Measurements from ENCODE around the gene ARHGAP8. TPM values are rescaled to one million over a fixed set of nuclear protein-coding genes. Genes with fewer than 3 reads are reported as not detected.
"Not testable (repeated sequence)": the region's sequence is repeated elsewhere in the genome, so short reads cannot be mapped to it uniquely, and the experiment has no call there.

Gene ARHGAP8
- total and polyA plus RNA-seq, 12 donors: 0.17 to 0.53 (median 0.33) TPM; not detected in 5

GRCh38 chr22:44741929-44742328, 10.4 kb upstream of the ARHGAP8 start:
- ATAC-seq: no peak
- no peaks in the 10 kb centered on the region for H3K36me3 ChIP-seq
- H3K4me3 ChIP-seq: no peak overlapping the region
- DNase-seq: no peak
- TF ChIP-seq, protein P1, sequence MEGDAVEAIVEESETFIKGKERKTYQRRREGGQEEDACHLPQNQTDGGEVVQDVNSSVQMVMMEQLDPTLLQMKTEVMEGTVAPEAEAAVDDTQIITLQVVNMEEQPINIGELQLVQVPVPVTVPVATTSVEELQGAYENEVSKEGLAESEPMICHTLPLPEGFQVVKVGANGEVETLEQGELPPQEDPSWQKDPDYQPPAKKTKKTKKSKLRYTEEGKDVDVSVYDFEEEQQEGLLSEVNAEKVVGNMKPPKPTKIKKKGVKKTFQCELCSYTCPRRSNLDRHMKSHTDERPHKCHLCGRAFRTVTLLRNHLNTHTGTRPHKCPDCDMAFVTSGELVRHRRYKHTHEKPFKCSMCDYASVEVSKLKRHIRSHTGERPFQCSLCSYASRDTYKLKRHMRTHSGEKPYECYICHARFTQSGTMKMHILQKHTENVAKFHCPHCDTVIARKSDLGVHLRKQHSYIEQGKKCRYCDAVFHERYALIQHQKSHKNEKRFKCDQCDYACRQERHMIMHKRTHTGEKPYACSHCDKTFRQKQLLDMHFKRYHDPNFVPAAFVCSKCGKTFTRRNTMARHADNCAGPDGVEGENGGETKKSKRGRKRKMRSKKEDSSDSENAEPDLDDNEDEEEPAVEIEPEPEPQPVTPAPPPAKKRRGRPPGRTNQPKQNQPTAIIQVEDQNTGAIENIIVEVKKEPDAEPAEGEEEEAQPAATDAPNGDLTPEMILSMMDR (IDR thresholded peaks at IDR 0.05): no peak
- H3K9me3 ChIP-seq: no peaks in the 10 kb centered on the region
- 82 to 88% methylated on average over 9 of the region's 9 CpGs for WGBS, 2 donors
- peaks cover 0 to 49% (median 28%) of the 10 kb centered on the region in 7 donors for H3K27me3 ChIP-seq
- H3K4me1 ChIP-seq: peaks cover 0 to 4% (median 0%) of the 10 kb centered on the region in 9 donors
- intact Hi-C loops (cut with DNase I): no loop called here
- H3K27ac ChIP-seq: no peak overlapping the region

GRCh38 chr22:44743247-44743646, 9.1 kb upstream of the ARHGAP8 start:
- Histone ChIP-seq H3K36me3 (no peaks in the 10 kb centered on the region), H3K4me3 (no peak overlapping the region), H3K27me3 (peaks cover 0 to 36% (median 15%) of the 10 kb centered on the region in 7 donors), H3K4me1 (no peaks in the 10 kb centered on the region), H3K27ac (no peak overlapping the region), H3K9me3 (no peaks in the 10 kb centered on the region)
- intact Hi-C loops (cut with DNase I): no loop called here
- WGBS, 2 donors: 89 to 90% methylated on average over 11 of the region's 11 CpGs
- no peak for ATAC-seq
- DNase-seq: no peak
- TF ChIP-seq, protein P1 (IDR thresholded peaks at IDR 0.05): no peak

DNA sequence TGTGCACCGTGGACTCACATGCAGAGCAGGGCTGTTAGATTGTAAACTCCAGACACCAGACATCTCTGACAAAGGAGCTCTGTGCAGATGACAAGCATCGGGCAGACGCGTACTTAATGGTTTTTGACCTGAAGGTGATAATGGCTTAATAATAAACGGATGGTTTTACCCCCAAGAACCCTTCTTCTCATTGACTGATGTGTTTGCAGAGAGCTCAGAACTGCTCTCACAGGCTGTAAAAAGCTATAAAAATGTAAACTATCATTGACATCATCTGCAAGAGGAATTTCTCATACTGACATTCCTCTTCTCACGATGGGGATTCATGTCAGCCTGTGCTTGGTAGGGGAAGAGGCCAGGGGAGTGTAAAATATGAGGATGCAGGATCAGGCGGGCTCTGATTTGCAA, 8.6 kb upstream of the ARHGAP8 start:
- Histone ChIP-seq H3K27ac (no peak overlapping the region), H3K9me3 (no peaks in the 10 kb centered on the region), H3K36me3 (no peaks in the 10 kb centered on the region), H3K4me1 (no peaks in the 10 kb centered on the region), H3K27me3 (peaks cover 0 to 31% (median 9%) of the 10 kb centered on the region in 7 donors), H3K4me3 (no peak overlapping the region)
- TF ChIP-seq, protein P1 (IDR thresholded peaks at IDR 0.05): no peak
- ATAC-seq (no peak), DNase-seq (no peak)
- 43 to 50% methylated on average over 7 of the region's 7 CpGs for WGBS, 2 donors
- intact Hi-C loops (cut with DNase I): no loop called here

- DNase-seq (no peak), ATAC-seq (no peak)
- H3K36me3 ChIP-seq: no peaks in the 10 kb centered on the region
- H3K4me3 ChIP-seq: no peak overlapping the region
- 63 to 70% methylated on average over 13 of the region's 13 CpGs for WGBS, 2 donors
- intact Hi-C loops (cut with DNase I): no loop called here
- H3K4me1 ChIP-seq: no peaks in the 10 kb centered on the region
- TF ChIP-seq, protein P1 (IDR thresholded peaks at IDR 0.05): no peak
- H3K27ac ChIP-seq: no peak overlapping the region
- peaks cover 0 to 7% (median 0%) of the 10 kb centered on the region in 11 donors for H3K9me3 ChIP-seq
- H3K27me3 ChIP-seq: peaks cover 0 to 45% (median 20%) of the 10 kb centered on the region in 7 donors
These were observed 6.3 kb upstream of the ARHGAP8 start for GRCh38 chr22:44745853-44746789.

GRCh38 chr22:44747784-44748127, 4.6 kb upstream of the ARHGAP8 start:
- H3K4me3 ChIP-seq; intact Hi-C loops (cut with DNase I); H3K4me1 ChIP-seq; H3K36me3 ChIP-seq; H3K27ac ChIP-seq; DNase-seq; ATAC-seq; H3K9me3 ChIP-seq: not testable (repeated sequence)
- 94 to 95% methylated on average over 4 of the region's 4 CpGs for WGBS, 2 donors
- H3K27me3 ChIP-seq: peaks cover 4 to 61% (median 36%) of the 10 kb centered on the region in 7 donors
